Measurements from ENCODE around the gene GFI1. TPM values are rescaled to one million over a fixed set of nuclear protein-coding genes. Genes with fewer than 3 reads are reported as not detected.

Gene GFI1
- total and polyA plus RNA-seq, 2 of the 13 experiments (the other 11 are each of a cell fraction or from before 2014, with no cell fraction given): 10.3 to 10.5 TPM

GRCh38 chr1:92486251-92487077 is at the start of gene GFI1 (continued):
- TF ChIP-seq, protein P1, sequence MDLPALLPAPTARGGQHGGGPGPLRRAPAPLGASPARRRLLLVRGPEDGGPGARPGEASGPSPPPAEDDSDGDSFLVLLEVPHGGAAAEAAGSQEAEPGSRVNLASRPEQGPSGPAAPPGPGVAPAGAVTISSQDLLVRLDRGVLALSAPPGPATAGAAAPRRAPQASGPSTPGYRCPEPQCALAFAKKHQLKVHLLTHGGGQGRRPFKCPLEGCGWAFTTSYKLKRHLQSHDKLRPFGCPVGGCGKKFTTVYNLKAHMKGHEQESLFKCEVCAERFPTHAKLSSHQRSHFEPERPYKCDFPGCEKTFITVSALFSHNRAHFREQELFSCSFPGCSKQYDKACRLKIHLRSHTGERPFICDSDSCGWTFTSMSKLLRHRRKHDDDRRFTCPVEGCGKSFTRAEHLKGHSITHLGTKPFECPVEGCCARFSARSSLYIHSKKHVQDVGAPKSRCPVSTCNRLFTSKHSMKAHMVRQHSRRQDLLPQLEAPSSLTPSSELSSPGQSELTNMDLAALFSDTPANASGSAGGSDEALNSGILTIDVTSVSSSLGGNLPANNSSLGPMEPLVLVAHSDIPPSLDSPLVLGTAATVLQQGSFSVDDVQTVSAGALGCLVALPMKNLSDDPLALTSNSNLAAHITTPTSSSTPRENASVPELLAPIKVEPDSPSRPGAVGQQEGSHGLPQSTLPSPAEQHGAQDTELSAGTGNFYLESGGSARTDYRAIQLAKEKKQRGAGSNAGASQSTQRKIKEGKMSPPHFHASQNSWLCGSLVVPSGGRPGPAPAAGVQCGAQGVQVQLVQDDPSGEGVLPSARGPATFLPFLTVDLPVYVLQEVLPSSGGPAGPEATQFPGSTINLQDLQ (CRISPR knock-in tag; IDR thresholded peaks at IDR 0.05): no peak
- no peak for TF ChIP-seq GTF2F1 (IDR thresholded peaks at IDR 0.05; ENCODE audit: low read length)
- 0 out of 2 replicates have a peak, but pooled peaks have one; percentile 28 for TF ChIP-seq BRCA1 (CRISPR knock-in tag; IDR thresholded peaks at IDR 0.05)
- TF ChIP-seq ZNF710 (CRISPR knock-in tag; IDR thresholded peaks at IDR 0.05; ENCODE audit: borderline replicate concordance): no peak
- peak; percentile 87 for TF ChIP-seq HNRNPL (IDR thresholded peaks at IDR 0.05; ENCODE audit: low read depth, low read length)
- TF ChIP-seq ZNF713 (CRISPR knock-in tag; IDR thresholded peaks at IDR 0.05): 0 out of 2 replicates have a peak, but pooled peaks have one; percentile 64
- TF ChIP-seq ISL2 (CRISPR knock-in tag; IDR thresholded peaks at IDR 0.05): peak; percentile 64; the same call in 1 of the 2 replicates
- peak; percentile 54; the same call in 1 of the 2 replicates for TF ChIP-seq ZNF547 (CRISPR knock-in tag; IDR thresholded peaks at IDR 0.05)
- TF ChIP-seq ZNF317 (CRISPR knock-in tag; IDR thresholded peaks at IDR 0.05): 0 out of 2 replicates have a peak, but pooled peaks have one; percentile 37
- TF ChIP-seq HMG20A (CRISPR knock-in tag; IDR thresholded peaks at IDR 0.05; ENCODE audit: borderline replicate concordance): no peak
- 0 out of 2 replicates have a peak, but pooled peaks have one; percentile 35 for TF ChIP-seq HIVEP1 (CRISPR knock-in tag; IDR thresholded peaks at IDR 0.05)
- 0 out of 2 replicates have a peak, but pooled peaks have one; percentile 48 for TF ChIP-seq POGZ (CRISPR knock-in tag; IDR thresholded peaks at IDR 0.05)
- TF ChIP-seq ZNF775 (CRISPR knock-in tag; IDR thresholded peaks at IDR 0.05; ENCODE audit: borderline replicate concordance): no peak
- TF ChIP-seq ZNF367 (CRISPR knock-in tag; IDR thresholded peaks at IDR 0.05; ENCODE audit: borderline replicate concordance): peak; percentile 59; the same call in 1 of the 2 replicates
- TF ChIP-seq, protein P2, sequence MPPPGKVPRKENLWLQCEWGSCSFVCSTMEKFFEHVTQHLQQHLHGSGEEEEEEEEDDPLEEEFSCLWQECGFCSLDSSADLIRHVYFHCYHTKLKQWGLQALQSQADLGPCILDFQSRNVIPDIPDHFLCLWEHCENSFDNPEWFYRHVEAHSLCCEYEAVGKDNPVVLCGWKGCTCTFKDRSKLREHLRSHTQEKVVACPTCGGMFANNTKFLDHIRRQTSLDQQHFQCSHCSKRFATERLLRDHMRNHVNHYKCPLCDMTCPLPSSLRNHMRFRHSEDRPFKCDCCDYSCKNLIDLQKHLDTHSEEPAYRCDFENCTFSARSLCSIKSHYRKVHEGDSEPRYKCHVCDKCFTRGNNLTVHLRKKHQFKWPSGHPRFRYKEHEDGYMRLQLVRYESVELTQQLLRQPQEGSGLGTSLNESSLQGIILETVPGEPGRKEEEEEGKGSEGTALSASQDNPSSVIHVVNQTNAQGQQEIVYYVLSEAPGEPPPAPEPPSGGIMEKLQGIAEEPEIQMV (CRISPR knock-in tag; IDR thresholded peaks at IDR 0.05; ENCODE audit: low read depth): peak; percentile 99
- TF ChIP-seq BRD4 (CRISPR knock-in tag; IDR thresholded peaks at IDR 0.05): peak; percentile 12; the same call in 1 of the 2 replicates
- TF ChIP-seq ZBTB42 (CRISPR knock-in tag; IDR thresholded peaks at IDR 0.05): no peak
- TF ChIP-seq, protein P3, sequence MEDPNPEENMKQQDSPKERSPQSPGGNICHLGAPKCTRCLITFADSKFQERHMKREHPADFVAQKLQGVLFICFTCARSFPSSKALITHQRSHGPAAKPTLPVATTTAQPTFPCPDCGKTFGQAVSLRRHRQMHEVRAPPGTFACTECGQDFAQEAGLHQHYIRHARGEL (CRISPR knock-in tag; IDR thresholded peaks at IDR 0.05): no peak
- TF ChIP-seq ZMYM4 (CRISPR knock-in tag; IDR thresholded peaks at IDR 0.05): peak; percentile 55; the same call in 1 of the 2 replicates
- peak; percentile 79; the same call in 1 of the 2 replicates for TF ChIP-seq KDM2A (CRISPR knock-in tag; IDR thresholded peaks at IDR 0.05; ENCODE audit: borderline replicate concordance, low read depth)
- peak; percentile 76 for TF ChIP-seq POLR2G (IDR thresholded peaks at IDR 0.05; ENCODE audit: low read depth, low read length)
- TF ChIP-seq XRCC5 (optimal IDR thresholded peaks at IDR 0.05; ENCODE audit: low read length): peak; percentile 80
- 0 out of 2 replicates have a peak, but pooled peaks have one; percentile 38 for TF ChIP-seq KDM3A (CRISPR knock-in tag; IDR thresholded peaks at IDR 0.05; ENCODE audit: low read depth)
- TF ChIP-seq HES4 (CRISPR knock-in tag; IDR thresholded peaks at IDR 0.05; ENCODE audit: borderline replicate concordance): peak; percentile 29; the same call in 1 of the 2 replicates

Measured in HepG2 (cell line).